Kidney capillary endothelial cell (primary cell): ENCODE results near the gene MAL.
"Not testable (repeated sequence)": the region's sequence is repeated elsewhere in the genome, so short reads cannot be mapped to it uniquely, and the experiment has no call there.

Experiments used
- DNase-seq: peaks from one replicate; pipeline ENCODE4 v3.0.0-alpha.2; 2018; ENCODE audit warnings: low spot score

Gene MAL

GRCh38 chr2:95034221-95034620 lies 8.7 kb downstream of the MAL start:
- DNase-seq, result no peak

GRCh38 chr2:95034818-95035217 lies 9.3 kb downstream of the MAL start:
- no peak for DNase-seq

- no peak for DNase-seq
Measured at GRCh38 chr2:95036596-95037383, 11.3 kb downstream of the MAL start.

DNA sequence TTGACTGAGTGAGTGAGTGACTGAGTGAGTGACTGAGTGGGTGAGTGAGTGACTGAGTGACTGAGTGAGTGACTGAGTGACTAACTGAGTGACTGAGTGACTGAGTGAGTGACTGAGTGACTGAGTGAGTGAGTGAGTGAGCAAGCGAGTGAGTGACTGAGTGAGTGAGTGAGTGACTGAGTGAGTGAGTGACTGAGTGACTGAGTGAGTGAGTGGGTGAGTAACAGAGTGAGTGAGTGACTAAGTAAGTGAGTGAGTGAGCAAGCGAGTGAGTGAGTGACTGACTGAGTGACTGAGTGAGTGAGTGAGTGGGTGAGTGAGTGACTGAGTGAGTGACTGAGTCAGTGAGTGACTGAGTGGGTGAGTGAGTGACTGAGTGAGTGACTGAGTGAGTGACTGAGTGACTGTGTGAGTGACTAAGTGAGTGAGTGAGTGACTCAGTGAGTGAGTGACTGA lies 11.9 kb downstream of the MAL start:
- no peak for DNase-seq

GRCh38 chr2:95037841-95038585 lies 12.5 kb downstream of the MAL start:
- DNase-seq, result not testable (repeated sequence)

DNA sequence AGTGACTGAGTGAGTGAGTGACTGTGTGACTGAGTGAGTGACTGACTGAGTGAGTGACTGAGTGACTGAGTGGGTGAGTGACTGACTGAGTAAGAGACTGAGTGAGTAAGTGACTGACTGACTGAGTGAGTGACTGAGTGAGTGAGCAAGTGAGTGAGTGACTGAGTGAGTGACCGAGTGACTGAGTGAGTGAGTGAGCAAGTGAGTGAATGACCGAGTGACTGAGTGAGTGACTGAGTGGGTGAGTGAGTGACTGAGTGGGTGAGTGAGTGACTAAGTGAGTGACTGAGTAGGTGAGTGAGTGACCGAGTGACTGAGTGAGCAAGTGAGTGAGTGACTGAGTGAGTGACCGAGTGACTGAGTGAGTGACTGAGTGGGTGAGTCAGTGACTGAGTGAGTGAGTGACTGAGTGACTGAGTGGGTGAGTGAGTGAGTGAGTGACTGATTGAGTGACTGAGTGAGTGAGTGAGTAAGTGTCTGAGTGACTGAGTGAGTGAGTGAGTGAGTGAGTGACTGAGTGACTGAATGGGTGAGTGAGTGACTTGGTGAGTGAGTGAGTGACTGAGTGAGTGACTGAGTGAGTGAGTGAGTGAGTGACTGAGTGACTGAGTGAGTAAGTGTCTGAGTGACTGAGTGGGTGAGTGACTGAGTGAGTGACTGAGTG lies 13.3 kb downstream of the MAL start:
- DNase-seq, result no peak

- no peak for DNase-seq
Measured at GRCh38 chr2:95039363-95039762, 13.9 kb downstream of the MAL start.

GRCh38 chr2:95039978-95040377 lies 14.5 kb downstream of the MAL start:
- DNase-seq, result no peak

DNA sequence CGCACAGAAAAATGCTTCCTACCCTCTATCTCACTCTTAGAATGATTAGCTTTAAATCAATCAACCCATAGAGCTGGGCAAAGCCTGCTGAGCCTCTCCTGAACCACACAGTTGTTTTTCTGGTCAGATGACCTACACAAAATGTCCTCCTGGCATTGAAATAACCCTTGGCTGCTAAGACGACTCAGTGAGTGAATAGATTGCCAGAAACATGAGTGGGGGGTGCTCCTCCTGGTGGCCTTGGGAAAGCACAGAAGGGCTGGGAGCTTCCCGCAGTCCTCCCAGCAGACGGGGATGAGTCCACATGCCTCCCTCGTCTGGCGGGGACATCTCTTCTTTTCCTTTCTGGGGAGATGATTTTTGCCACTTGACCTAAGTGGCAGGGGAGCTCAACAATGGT lies 14.9 kb downstream of the MAL start:
- no peak for DNase-seq

GRCh38 chr2:95041060-95041823 lies 15.7 kb downstream of the MAL start:
- DNase-seq, result no peak

DNA sequence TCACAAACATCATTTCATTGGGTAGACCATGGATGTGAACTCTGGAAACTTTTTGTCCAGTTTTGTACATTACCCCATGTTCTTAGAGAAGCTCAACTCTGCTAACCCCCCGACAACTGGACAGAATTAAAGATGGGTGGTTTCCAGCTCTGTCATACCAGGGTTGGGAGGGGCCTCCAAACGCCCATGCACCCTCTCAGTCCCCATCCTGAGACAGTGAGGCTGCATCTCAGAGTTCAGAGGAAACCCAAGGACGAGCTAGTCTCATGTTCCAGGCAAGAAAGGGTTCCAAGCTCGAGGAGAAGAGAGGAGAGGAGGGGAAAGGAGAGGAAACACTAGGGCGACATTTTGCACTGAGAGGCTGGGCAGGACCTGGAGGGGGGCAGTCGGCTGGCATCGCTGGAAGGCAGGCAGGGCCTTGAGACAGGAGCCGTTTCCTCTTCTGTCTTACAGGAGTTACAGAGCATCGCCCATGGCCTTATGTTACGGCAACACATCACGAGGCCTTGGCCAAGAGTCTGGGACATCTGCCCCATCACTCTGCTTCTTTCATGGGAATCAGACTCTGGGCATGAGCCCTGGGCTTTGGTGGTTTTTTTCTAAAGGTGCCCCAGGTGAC lies 16.4 kb downstream of the MAL start:
- DNase-seq, result no peak

GRCh38 chr2:95042472-95043271 lies 17.2 kb downstream of the MAL start:
- no peak for DNase-seq

DNA sequence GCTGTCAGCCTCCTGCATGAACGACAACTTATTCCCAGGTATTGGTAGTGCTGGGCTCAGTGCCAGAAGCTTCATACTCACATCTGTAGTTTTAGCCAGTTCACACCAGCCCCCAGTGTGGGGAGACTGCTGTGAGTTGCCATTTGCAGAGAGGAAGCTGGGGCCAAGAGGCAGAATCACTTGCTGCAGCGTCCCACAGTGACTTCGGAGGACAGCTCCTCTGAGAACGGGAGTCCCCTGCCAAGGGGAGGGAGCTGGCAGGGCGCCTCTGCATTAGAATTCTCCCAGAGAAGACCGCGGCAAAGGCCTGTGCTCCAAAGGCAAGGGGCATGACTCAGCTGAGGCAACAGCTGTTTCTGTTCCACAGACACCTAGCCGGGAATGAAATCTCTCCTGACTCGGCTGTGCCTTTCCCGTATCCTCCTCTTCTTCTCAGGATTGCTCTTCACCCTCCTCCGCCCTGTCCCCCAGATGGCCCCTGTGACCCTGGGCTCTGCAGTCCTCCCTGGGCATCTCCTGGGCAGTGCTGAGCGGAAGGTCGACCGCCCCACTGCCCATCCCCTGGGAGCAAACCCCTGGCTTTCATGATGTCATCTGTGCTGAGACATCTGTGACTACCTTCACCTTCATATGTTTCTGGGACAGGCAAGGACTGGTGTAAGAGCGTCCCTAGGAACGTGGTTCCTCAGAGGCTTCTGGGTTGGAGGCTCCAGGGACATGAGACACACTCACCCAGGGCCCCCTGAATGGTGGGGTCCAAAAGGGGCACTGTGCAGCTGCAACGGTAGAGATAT lies 18.0 kb downstream of the MAL start:
- DNase-seq, result no peak

DNA sequence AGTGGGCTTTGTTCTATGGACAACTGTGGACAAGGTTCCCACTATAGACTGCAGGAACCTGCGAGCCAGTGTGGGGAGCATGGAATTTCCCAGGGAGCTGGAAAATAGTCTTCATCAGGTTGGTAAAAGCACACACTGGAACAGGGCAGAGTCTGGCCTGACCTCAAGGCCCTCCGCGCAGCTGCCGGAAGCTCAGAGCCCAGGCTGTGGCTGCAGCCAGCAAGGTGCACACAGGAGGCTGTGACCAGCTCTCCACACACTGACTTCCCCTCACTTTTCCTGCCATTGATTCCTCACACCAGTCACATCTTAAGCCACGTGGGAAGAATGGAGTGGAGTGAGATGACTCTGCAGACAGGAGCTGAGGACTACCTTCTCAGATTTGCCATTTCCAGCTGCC lies 19.1 kb downstream of the MAL start:
- no peak for DNase-seq

DNA sequence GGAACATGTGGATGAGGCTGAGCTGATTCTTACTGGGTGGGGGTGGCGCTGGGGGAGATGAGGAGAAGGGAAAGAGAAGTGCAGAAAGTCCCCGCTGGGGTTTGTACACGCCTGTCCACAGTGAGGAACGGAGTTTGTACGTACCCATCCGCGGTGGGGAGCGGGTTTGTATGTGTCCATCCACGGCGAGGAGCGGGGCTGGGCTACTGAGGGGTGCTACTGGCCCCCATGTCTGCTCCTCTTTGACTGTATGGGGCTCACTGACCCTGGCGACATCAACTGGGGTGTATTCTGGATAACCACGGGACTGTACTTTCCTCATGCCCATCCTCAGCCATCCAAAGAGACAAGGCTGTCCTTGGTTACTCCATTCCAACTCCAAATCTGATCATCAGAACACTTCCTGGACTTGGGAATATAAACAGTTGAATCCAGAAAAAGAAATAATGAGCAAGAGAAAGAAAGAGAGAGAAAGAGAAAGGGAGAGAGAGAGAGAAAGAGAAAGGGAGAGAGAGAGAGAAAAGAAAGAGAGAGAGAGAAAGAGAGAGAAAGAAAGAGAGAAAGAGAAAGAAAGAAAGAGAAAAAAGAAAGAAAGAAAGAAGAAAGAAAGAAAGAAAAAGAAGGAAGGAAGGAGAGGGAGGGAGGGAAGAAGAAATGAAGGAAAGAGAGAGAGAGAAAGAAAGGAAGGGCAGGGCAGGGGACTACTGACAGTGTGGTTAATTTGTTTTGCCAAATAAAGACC lies 21.0 kb downstream of the MAL start:
- DNase-seq, result no peak

DNA sequence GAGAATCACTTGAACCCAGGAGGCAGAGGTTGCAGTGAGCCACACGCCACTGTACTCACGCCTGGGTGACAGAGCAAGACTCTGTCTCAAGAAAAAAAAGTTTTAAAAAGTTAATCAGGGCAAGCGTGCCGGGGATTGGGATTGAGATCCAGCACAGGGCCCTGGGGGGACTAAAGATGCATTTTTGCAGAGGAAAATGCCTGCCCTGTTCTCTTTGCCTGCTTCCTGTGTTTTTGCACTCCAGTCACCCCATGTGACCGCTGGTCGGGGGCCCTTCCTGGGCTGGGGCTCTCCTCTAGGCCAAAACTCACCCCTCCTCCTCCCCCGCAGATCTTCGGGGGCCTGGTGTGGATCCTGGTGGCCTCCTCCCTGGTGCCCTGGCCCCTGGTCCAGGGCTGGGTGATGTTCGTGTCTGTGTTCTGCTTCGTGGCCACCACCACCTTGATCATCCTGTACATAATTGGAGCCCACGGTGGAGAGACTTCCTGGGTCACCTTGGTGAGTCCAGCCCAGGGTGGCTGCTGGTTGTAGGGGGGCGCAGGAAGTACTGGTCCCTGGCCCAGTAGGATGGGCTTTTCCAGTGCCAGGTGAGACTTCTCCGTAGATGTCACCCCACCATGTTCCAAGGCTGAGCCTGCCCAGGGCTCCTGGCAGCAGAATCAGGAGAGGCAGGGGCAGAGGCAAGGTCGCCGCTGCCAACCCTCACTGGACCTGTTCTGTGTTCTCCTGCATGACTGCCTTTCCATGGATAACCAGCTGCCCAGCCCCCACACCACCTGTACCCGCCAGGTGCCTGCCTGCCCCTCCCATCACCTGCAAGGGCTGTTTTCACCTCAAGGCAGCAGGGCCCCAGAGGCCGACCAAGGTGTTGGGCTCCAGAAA lies 22.4 kb downstream of the MAL start:
- no peak for DNase-seq

DNA sequence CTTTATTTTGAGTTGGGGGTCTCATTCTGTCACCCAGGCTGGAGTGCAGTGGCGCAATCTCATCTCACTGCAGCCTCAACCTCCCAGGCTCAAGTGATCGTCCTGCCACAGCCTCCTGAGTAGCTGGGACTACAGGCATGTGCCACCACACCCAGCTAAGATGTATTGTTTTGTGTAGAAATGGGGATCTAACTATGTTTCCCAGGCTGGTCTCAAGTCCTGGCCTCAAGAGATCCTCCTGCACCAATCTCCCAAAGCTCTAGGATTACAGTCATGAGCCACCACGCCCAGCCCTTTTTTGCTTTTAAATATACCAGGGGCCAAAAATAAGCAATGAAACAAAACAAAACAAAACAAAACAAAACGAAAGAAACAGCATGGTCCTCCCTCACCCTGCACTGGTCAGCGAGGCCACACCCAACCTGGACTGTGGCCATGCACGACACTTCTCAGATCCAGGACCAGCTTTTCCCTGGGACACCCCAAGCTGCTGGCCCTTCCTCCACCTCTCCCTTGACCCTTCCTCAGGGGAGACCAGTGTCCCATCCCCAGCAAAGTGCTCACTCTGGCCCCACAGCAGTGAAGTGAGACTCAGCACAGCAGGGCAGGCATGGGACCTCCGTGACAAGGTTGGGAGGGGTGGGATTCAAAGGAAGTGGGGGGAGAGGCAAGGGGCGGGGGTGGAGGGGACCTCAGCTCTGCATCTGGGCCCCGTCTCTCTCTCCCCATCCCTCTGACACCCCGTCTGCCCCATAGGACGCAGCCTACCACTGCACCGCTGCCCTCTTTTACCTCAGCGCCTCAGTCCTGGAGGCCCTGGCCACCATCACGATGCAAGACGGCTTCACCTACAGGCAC lies 23.5 kb downstream of the MAL start:
- no peak for DNase-seq

DNA sequence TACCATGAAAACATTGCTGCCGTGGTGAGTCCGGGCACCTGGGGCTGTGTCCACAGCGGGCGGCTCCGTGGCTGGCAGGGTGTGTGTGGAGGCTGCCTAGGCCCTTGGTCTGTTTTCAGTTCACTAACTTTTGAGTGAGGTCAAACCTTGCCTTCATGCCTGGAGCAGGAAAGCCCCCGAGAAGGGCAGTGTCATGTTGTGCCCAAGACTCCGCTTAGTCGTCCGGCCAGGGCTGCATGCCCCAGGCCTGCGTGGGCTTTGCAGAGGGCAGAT lies 24.1 kb downstream of the MAL start:
- no peak for DNase-seq
